Stomach (tissue), 9 donors: ENCODE measurements around the gene NEDD4L. TPM values are rescaled to one million over a fixed set of nuclear protein-coding genes. Genes with fewer than 3 reads are reported as not detected.

Experiments
- DNase-seq, 2 donors: peaks; one replicate each; pipeline versions ENCODE4 v3.0.0 to v3.0.0-alpha.2; 2013 to 2019
- H3K27ac ChIP-seq, 5 donors: fragments of 200-600 bp in 4 of 5; sonication (generic) in 4 of 5; one replicate each; pipeline ENCODE4 v1.5.1; 2013 to 2019; ENCODE audit warnings: mild to moderate bottlenecking in 1 of 5, moderate library complexity in 1 of 5
- H3K27me3 ChIP-seq, 3 donors: fragments of 200-600 bp; sonication (generic); one replicate each; pipeline ENCODE4 v1.5.1; 2017 to 2019; ENCODE audit warnings: mixed run types in 1 of 3
- H3K36me3 ChIP-seq, 4 donors: fragments of 200-600 bp; sonication (generic); 1 replicate in 3 of 4; 2 replicates in 1 of 4; pipeline ENCODE4 v1.5.1; 2016 to 2019
- H3K4me1 ChIP-seq, 4 donors: fragments of 200-600 bp; sonication (generic); one replicate each; pipeline ENCODE4 v1.5.1; 2016 to 2019
- H3K4me3 ChIP-seq, 4 donors: fragments of 200-600 bp; sonication (generic) in 3 of 4; one replicate each; pipeline ENCODE4 v1.5.1; 2016 to 2019; ENCODE audit warnings: mild to moderate bottlenecking in 1 of 4
- H3K9me3 ChIP-seq, 4 donors: fragments of 200-600 bp; sonication (generic); one replicate each; pipeline ENCODE4 v1.5.1; 2016 to 2019
- CTCF ChIP-seq, 7 experiments: fragments of 450-650 bp in 4 of 7; fragments of 200-600 bp in 3 of 7; sonication (generic) in 3 of 7; IDR thresholded peaks; one replicate each; pipeline ENCODE4 v1.5.1; 2016 to 2019; ENCODE audit warnings: antibody characterized with exemption in 7 of 7, control low read depth in 2 of 7, mild to moderate bottlenecking in 1 of 7
- EP300 ChIP-seq: sonication (generic); formaldehyde crosslinking; IDR thresholded peaks from one replicate; pipeline ENCODE4 v1.6.1; 2017; ENCODE audit warnings: antibody characterized with exemption
- POLR2A ChIP-seq, 4 donors: fragments of 450-650 bp; IDR thresholded peaks; one replicate each; pipeline ENCODE4 v1.6.1; 2016; ENCODE audit warnings: antibody characterized with exemption in 4 of 4, control low read depth in 2 of 4, mild to moderate bottlenecking in 1 of 4, moderate library complexity in 1 of 4
- POLR2AphosphoS5 ChIP-seq, 3 donors: sonication (generic); formaldehyde crosslinking; IDR thresholded peaks; one replicate each; pipeline ENCODE4 v1.6.1; 2016; ENCODE audit warnings: antibody characterized with exemption in 3 of 3
- WGBS, 5 donors: extraction: QIAGEN DNeasy Blood & Tissue Kit in 3 of 5; methylation state at CpG; one replicate each; pipeline versions ENCODE4 v1.1.5 to v1.1.7; 2013 to 2018; 5-methylcytosine and 5-hydroxymethylcytosine counted together
- intact Hi-C: fragments of 100-400 bp; cut with DNase I; formaldehyde crosslinking; loops from one replicate; pipeline ENCODE4 v1.15.1; 2023; ENCODE audit warnings: low total_unique reads
- polyA plus RNA-seq, 3 donors: library from polyadenylated mRNA; stranded (reverse); fragments of 200-250 nt; gene quantifications; one replicate each; pipeline ENCODE4 v1.2.3, GENCODE V29; 2013
- total RNA-seq, 5 donors: library from RNA; depleted of rRNA; stranded (reverse); fragments of >200 nt; gene quantifications; one replicate each; pipeline versions ENCODE4 v1.1.0 to v1.2.3, GENCODE V29; 2014 to 2016
- donor health status: healthy with polysubstance abuse.
- donor health status: Bipolar disorder and iron deficiency.
- donor health status: healthy.

Gene NEDD4L
- total and polyA plus RNA-seq, 8 donors = 46.1 to 315 (median 129) TPM

GRCh38 chr18:58253318-58253717 lies 209.3 kb downstream of the NEDD4L start:
- no peaks in the 10 kb centered on the region for H3K27me3 ChIP-seq
- H3K27ac ChIP-seq = no peak overlapping the region
- intact Hi-C loops = no loop called here
- H3K4me1 ChIP-seq = peaks cover 0 to 58% (median 19%) of the 10 kb centered on the region in 4 donors
- no peak for TF ChIP-seq CTCF (IDR thresholded peaks at IDR 0.05)
- no peak for TF ChIP-seq EP300
- TF ChIP-seq POLR2A (IDR thresholded peaks at IDR 0.05) = no peak
- no peak for TF ChIP-seq POLR2AphosphoS5 (IDR thresholded peaks at IDR 0.05)
- H3K36me3 ChIP-seq = peaks cover 0 to 25% (median 18%) of the 10 kb centered on the region in 4 donors
- 84 to 94% (median 89%) methylated on average over 2 of the region's 2 CpGs for WGBS, 5 donors
- no peak overlapping the region for H3K4me3 ChIP-seq
- DNase-seq = no peak
- H3K9me3 ChIP-seq = no peaks in the 10 kb centered on the region

- no peak for TF ChIP-seq POLR2A (IDR thresholded peaks at IDR 0.05)
- TF ChIP-seq EP300 = no peak
- TF ChIP-seq POLR2AphosphoS5 (IDR thresholded peaks at IDR 0.05) = no peak
- no peak for TF ChIP-seq CTCF (IDR thresholded peaks at IDR 0.05)
- no peaks in the 10 kb centered on the region for H3K9me3 ChIP-seq
- 76 to 94% (median 93%) methylated on average over 1 of the region's 1 CpG for WGBS, 5 donors
- H3K4me3 ChIP-seq = no peak overlapping the region
- no peak for DNase-seq
- intact Hi-C loops = no loop called here
- H3K4me1 ChIP-seq = peaks cover 0 to 56% (median 19%) of the 10 kb centered on the region in 4 donors
- H3K27me3 ChIP-seq = no peaks in the 10 kb centered on the region
- peaks cover 0 to 25% (median 18%) of the 10 kb centered on the region in 4 donors for H3K36me3 ChIP-seq
- H3K27ac ChIP-seq = peak overlapping the region in 1 of 5 donors; percentile 51
Measured at GRCh38 chr18:58253871-58254270, 209.8 kb downstream of the NEDD4L start.

GRCh38 chr18:58254873-58255511 lies 211.0 kb downstream of the NEDD4L start:
- no peaks in the 10 kb centered on the region for H3K27me3 ChIP-seq
- H3K27ac ChIP-seq = peak overlapping the region in 2 of 5 donors; percentile 39 to 51
- H3K4me3 ChIP-seq = no peak overlapping the region
- no peaks in the 10 kb centered on the region for H3K9me3 ChIP-seq
- intact Hi-C loops = no loop called here
- peak in 1 of 2 donors; percentile 42 for DNase-seq
- H3K4me1 ChIP-seq = peaks cover 0 to 49% (median 19%) of the 10 kb centered on the region in 4 donors
- WGBS, 5 donors = 81 to 87% (median 87%) methylated on average over 17 of the region's 17 CpGs
- H3K36me3 ChIP-seq = peaks cover 0 to 25% (median 18%) of the 10 kb centered on the region in 4 donors
- TF ChIP-seq CTCF (IDR thresholded peaks at IDR 0.05) (no peak), POLR2A (IDR thresholded peaks at IDR 0.05) (no peak), POLR2AphosphoS5 (IDR thresholded peaks at IDR 0.05) (no peak), EP300 (no peak)

GRCh38 chr18:58255701-58256311 lies 211.8 kb downstream of the NEDD4L start:
- peak overlapping the region in 1 of 5 donors; percentile 51 for H3K27ac ChIP-seq
- peaks cover 0 to 25% (median 18%) of the 10 kb centered on the region in 4 donors for H3K36me3 ChIP-seq
- intact Hi-C loops = no loop called here
- 88 to 98% (median 97%) methylated on average over 19 to 67 of the region's 67 CpGs for WGBS, 5 donors
- H3K4me3 ChIP-seq = no peak overlapping the region
- H3K4me1 ChIP-seq = peaks cover 0 to 50% (median 16%) of the 10 kb centered on the region in 4 donors
- no peak for DNase-seq
- no peaks in the 10 kb centered on the region for H3K27me3 ChIP-seq
- H3K9me3 ChIP-seq = no peaks in the 10 kb centered on the region
- no peak for TF ChIP-seq POLR2A (IDR thresholded peaks at IDR 0.05)
- TF ChIP-seq EP300 = no peak
- TF ChIP-seq CTCF (IDR thresholded peaks at IDR 0.05) = no peak
- no peak for TF ChIP-seq POLR2AphosphoS5 (IDR thresholded peaks at IDR 0.05)
